LNCaP clone FGC (cell line): Measurements from ENCODE around the gene NUDT8.

ENCODE experiments used
- DNase-seq: peaks from one replicate; pipeline ENCODE4 v3.0.0-alpha.2; 2011; ENCODE audit warnings: low read depth
- H3K4me3 ChIP-seq: 2 replicates; pipeline ENCODE4 v1.5.1; 2011; ENCODE audit warnings: mild to moderate bottlenecking, low read depth, low read length, control low read depth
- TF ChIP-seq, protein P1 (sequence below): IDR thresholded peaks from 2 replicates; pipeline ENCODE4 v1.5.1; 2012; ENCODE audit warnings: mild to moderate bottlenecking; ENCODE audit not compliant: control insufficient read depth, insufficient read depth; ENCODE audit errors: extremely low read depth

The NUDT8 gene

GRCh38 chr11:67657300-67657699 lies 27.6 kb upstream of the NUDT8 start:
- TF ChIP-seq, protein P1, sequence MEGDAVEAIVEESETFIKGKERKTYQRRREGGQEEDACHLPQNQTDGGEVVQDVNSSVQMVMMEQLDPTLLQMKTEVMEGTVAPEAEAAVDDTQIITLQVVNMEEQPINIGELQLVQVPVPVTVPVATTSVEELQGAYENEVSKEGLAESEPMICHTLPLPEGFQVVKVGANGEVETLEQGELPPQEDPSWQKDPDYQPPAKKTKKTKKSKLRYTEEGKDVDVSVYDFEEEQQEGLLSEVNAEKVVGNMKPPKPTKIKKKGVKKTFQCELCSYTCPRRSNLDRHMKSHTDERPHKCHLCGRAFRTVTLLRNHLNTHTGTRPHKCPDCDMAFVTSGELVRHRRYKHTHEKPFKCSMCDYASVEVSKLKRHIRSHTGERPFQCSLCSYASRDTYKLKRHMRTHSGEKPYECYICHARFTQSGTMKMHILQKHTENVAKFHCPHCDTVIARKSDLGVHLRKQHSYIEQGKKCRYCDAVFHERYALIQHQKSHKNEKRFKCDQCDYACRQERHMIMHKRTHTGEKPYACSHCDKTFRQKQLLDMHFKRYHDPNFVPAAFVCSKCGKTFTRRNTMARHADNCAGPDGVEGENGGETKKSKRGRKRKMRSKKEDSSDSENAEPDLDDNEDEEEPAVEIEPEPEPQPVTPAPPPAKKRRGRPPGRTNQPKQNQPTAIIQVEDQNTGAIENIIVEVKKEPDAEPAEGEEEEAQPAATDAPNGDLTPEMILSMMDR: no peak
- H3K4me3 ChIP-seq: no peak overlapping the region
- no peak for DNase-seq

- TF ChIP-seq, protein P1: no peak
- no peak overlapping the region for H3K4me3 ChIP-seq
- DNase-seq: no peak
Observed at GRCh38 chr11:67656278-67656922, 26.7 kb upstream of the NUDT8 start.

DNA sequence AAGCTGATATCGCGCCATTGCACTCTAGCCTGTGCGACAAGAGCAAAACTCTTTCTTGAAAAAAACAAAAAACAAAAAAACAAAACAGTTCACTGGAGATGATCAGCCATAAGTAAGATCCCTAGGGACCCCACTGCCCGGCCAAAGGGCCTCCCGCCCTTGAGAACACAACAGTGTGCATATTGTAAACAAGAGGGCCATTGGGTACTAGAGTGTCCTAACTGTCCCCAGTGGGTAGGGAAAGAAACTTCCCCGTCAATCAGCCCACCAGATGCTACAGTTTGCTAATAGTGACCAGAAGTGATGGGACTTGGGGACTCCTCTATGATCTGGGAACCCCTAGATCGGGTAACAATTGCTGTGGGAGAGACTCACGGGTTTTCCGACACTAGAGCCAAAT lies 24.5 kb upstream of the NUDT8 start:
- no peak overlapping the region for H3K4me3 ChIP-seq
- DNase-seq: no peak
- TF ChIP-seq, protein P1: no peak

DNA sequence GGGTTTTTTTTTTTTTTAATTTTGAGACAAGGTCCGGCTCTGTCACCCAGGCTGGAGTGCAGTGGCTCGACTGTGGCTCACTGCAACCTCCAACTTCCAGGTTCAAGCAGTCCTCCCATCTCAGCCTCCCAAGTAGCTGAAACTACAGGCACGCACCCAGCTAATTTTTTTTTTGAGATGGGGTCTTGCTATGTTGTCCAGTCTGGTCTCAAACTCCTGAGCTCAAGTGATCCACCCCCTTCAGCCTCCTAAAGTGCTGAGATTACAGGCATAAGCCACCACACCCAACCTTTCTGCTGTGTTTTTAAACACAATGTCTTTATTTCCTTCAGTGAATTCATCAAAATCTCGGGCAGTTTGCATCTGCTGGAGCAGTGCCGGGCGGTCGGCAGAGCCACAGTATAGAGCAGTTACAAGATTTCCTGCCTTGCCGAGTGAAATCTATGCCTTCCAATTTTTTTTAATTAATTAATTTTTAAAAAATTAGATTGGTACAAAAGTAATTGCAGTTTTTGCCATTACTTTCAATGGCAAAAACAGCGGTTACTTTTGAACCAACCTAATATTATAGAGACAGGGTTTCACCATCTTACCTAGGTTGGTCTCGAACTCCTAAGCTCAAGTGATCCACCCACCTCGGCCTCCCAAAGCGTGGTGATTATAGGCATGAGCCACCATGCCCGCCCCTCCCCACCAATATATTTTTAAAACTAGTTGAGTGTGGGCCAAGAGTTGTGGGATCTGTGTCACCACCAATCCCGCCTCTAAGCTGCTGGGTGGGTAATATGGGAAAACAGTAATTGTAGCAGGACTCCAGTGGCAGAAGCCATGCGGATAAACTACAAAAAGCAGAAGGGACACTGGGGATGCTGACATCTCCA lies 23.5 kb upstream of the NUDT8 start:
- no peak for DNase-seq
- H3K4me3 ChIP-seq: no peak overlapping the region
- TF ChIP-seq, protein P1: no peak

GRCh38 chr11:67651976-67652781 lies 22.4 kb upstream of the NUDT8 start:
- H3K4me3 ChIP-seq: no peak overlapping the region
- no peak for DNase-seq
- TF ChIP-seq, protein P1: no peak

- no peak for DNase-seq
- TF ChIP-seq, protein P1: no peak
- no peak overlapping the region for H3K4me3 ChIP-seq
Observed at GRCh38 chr11:67649634-67650510, 20.1 kb upstream of the NUDT8 start.
